Measurements from ENCODE around the gene NACC2.

- TF ChIP-seq, protein P1, sequence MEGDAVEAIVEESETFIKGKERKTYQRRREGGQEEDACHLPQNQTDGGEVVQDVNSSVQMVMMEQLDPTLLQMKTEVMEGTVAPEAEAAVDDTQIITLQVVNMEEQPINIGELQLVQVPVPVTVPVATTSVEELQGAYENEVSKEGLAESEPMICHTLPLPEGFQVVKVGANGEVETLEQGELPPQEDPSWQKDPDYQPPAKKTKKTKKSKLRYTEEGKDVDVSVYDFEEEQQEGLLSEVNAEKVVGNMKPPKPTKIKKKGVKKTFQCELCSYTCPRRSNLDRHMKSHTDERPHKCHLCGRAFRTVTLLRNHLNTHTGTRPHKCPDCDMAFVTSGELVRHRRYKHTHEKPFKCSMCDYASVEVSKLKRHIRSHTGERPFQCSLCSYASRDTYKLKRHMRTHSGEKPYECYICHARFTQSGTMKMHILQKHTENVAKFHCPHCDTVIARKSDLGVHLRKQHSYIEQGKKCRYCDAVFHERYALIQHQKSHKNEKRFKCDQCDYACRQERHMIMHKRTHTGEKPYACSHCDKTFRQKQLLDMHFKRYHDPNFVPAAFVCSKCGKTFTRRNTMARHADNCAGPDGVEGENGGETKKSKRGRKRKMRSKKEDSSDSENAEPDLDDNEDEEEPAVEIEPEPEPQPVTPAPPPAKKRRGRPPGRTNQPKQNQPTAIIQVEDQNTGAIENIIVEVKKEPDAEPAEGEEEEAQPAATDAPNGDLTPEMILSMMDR (conservative IDR thresholded peaks at IDR 0.05 in 1 of 2, IDR thresholded peaks at IDR 0.05 in 1 of 2; ENCODE audit: low read depth in 1 of 2, low read length in 2 of 2) = no peak
- TF ChIP-seq EZH2 (IDR thresholded peaks at IDR 0.05; ENCODE audit: low read length, missing control alignments) = no peak
These were observed 48.6 kb downstream of the NACC2 start for GRCh38 chr9:136046554-136046920.

Data from fibroblast of lung (primary cell).